Left lung (tissue), 10 donors: Measurements from ENCODE around the gene GNAS-AS1. TPM values are rescaled to one million over a fixed set of nuclear protein-coding genes. Genes with fewer than 3 reads are reported as not detected.
"Not testable (repeated sequence)": the region's sequence is repeated elsewhere in the genome, so short reads cannot be mapped to it uniquely, and the experiment has no call there.

Experiments used
- ATAC-seq: fragments of 200-7000 bp; cut with Tn5 transposase; one replicate; pipeline ENCODE4 v1.9.1; 2020; ENCODE audit warnings: moderate library complexity
- DNase-seq, 4 donors: peaks; one replicate each; pipeline ENCODE4 v3.0.0-alpha.2; 2013 to 2020
- H3K27ac ChIP-seq, 2 donors: fragments of 200-600 bp; sonication (generic) in 1 of 2; one replicate each; pipeline versions ENCODE4 v1.5.0 to v1.8.0; 2020 to 2021
- H3K27me3 ChIP-seq, 2 donors: fragments of 200-600 bp; sonication (generic) in 1 of 2; one replicate each; pipeline versions ENCODE4 v1.5.0 to v1.8.0; 2020 to 2021
- H3K36me3 ChIP-seq, 2 donors: fragments of 200-600 bp; sonication (generic) in 1 of 2; one replicate each; pipeline versions ENCODE4 v1.5.0 to v1.8.0; 2020 to 2021
- H3K4me1 ChIP-seq, 2 donors: fragments of 200-600 bp; one replicate each; pipeline ENCODE4 v1.8.0; 2021
- H3K4me3 ChIP-seq, 2 donors: fragments of 200-600 bp; sonication (generic) in 1 of 2; one replicate each; pipeline versions ENCODE4 v1.5.0 to v1.8.0; 2020 to 2021; ENCODE audit warnings: mild to moderate bottlenecking in 1 of 2
- H3K9me3 ChIP-seq, 2 donors: fragments of 200-600 bp; sonication (generic) in 1 of 2; one replicate each; pipeline versions ENCODE4 v1.5.0 to v1.8.0; 2020 to 2021
- CTCF ChIP-seq, 2 donors: fragments of 200-600 bp; sonication (generic) in 1 of 2; IDR thresholded peaks; one replicate each; pipeline versions ENCODE4 v1.5.0 to v1.8.0; 2021; ENCODE audit warnings: antibody characterized with exemption in 2 of 2
- intact Hi-C, 2 donors: fragments of 100-400 bp; cut with DNase I; formaldehyde crosslinking; loops; one replicate each; pipeline versions ENCODE4 v1.11.2 to v1.14.2; 2022
- polyA plus RNA-seq, 6 donors: library from polyadenylated mRNA; unstranded; fragments of 120-200 nt; gene quantifications; one replicate each; pipeline ENCODE4 v1.2.1, GENCODE V29; 2013; ENCODE audit not compliant: insufficient read length in 6 of 6
- total RNA-seq, 2 donors: library from RNA; stranded (reverse); fragmentation: NEBNext Ultra II Directional; extraction: Animal tissue kit (Norgen Biotek cat#: 25700); gene quantifications; one replicate each; pipeline ENCODE4 v1.2.1, GENCODE V29; 2021
- donor health status: DM: no; HTN: yes; CAD: no.
- donor health status: DM: no; HTN: no; CAD: no.

The GNAS-AS1 gene
- total and polyA plus RNA-seq, 8 donors = 0.15 to 1.5 (median 1.1) TPM

GRCh38 chr20:58833921-58834320 lies 16.8 kb downstream of the GNAS-AS1 start:
- ATAC-seq (no peak), DNase-seq (no peak)
- Histone ChIP-seq H3K27ac (no peak overlapping the region), H3K27me3 (peaks cover 0 to 12% of the 10 kb centered on the region in 2 donors), H3K9me3 (no peaks in the 10 kb centered on the region), H3K4me1 (no peaks in the 10 kb centered on the region), H3K36me3 (no peaks in the 10 kb centered on the region), H3K4me3 (no peak overlapping the region)
- no peak for TF ChIP-seq CTCF (IDR thresholded peaks at IDR 0.05)
- intact Hi-C loops = no loop called here

GRCh38 chr20:58832457-58832856 lies 18.2 kb downstream of the GNAS-AS1 start:
- H3K36me3 ChIP-seq = no peaks in the 10 kb centered on the region
- H3K27me3 ChIP-seq = no peaks in the 10 kb centered on the region
- H3K4me3 ChIP-seq = no peak overlapping the region
- DNase-seq (no peak), ATAC-seq (no peak)
- no peak overlapping the region for H3K27ac ChIP-seq
- no peaks in the 10 kb centered on the region for H3K9me3 ChIP-seq
- intact Hi-C loops = no loop called here
- no peaks in the 10 kb centered on the region for H3K4me1 ChIP-seq
- TF ChIP-seq CTCF (IDR thresholded peaks at IDR 0.05) = no peak

GRCh38 chr20:58829531-58829941 lies 21.2 kb downstream of the GNAS-AS1 start:
- Histone ChIP-seq H3K4me1 (no peaks in the 10 kb centered on the region), H3K4me3 (no peak overlapping the region), H3K9me3 (no peaks in the 10 kb centered on the region), H3K27me3 (no peaks in the 10 kb centered on the region), H3K36me3 (no peaks in the 10 kb centered on the region), H3K27ac (no peak overlapping the region)
- ATAC-seq = peak; percentile 88
- DNase-seq = peak in 1 of 4 donors; percentile 53
- TF ChIP-seq CTCF (IDR thresholded peaks at IDR 0.05) = no peak
- intact Hi-C loops = no loop called here

- DNase-seq, intact Hi-C loops, H3K27me3 ChIP-seq, H3K9me3 ChIP-seq, ATAC-seq, H3K4me1 ChIP-seq, H3K27ac ChIP-seq, H3K4me3 ChIP-seq, H3K36me3 ChIP-seq: not testable (repeated sequence)
These were observed 21.9 kb downstream of the GNAS-AS1 start for GRCh38 chr20:58828804-58829203.

- DNase-seq (no peak), ATAC-seq (no peak)
- no peak for TF ChIP-seq CTCF (IDR thresholded peaks at IDR 0.05)
- Histone ChIP-seq H3K4me3 (no peak overlapping the region), H3K9me3 (no peaks in the 10 kb centered on the region), H3K36me3 (no peaks in the 10 kb centered on the region), H3K27ac (no peak overlapping the region), H3K4me1 (no peaks in the 10 kb centered on the region), H3K27me3 (no peaks in the 10 kb centered on the region)
- intact Hi-C loops = no loop called here
These were observed 22.6 kb downstream of the GNAS-AS1 start for GRCh38 chr20:58828136-58828535.

- no peak for DNase-seq
- no peak overlapping the region for H3K27ac ChIP-seq
- no peaks in the 10 kb centered on the region for H3K4me1 ChIP-seq
- TF ChIP-seq CTCF (IDR thresholded peaks at IDR 0.05) = no peak
- no peak for ATAC-seq
- no peak overlapping the region for H3K4me3 ChIP-seq
- H3K36me3 ChIP-seq = no peaks in the 10 kb centered on the region
- intact Hi-C loops = no loop called here
- no peaks in the 10 kb centered on the region for H3K27me3 ChIP-seq
- H3K9me3 ChIP-seq = no peaks in the 10 kb centered on the region
These were observed 24.4 kb downstream of the GNAS-AS1 start for GRCh38 chr20:58826271-58826670.
